Measurements from ENCODE around the gene FAM236C.
"Not testable (repeated sequence)": the region's sequence is repeated elsewhere in the genome, so short reads cannot be mapped to it uniquely, and the experiment has no call there.

FAM236C gene

DNA sequence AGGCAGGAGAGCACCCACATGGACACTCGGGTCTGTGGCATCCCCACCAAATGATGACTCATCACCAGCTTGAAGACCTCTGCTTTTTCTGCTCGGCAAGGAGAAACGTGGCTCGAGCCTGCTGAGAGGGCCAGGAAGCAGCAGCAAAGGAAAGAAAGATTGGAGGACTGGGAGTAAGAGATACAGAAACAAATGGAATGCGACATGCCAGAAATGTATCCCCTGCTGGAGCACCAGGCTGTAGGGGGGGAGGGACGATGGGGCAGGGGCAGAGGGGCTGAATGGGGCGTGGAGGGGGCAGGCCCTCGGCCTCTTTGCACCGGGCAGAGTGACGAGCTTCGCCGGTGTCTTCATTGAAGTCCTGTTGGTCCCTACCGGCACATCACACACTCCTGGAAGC lies at the start of gene FAM236C:
TSS of gene FAM236C (plus strand) at position 301 of the 400 bp plus-strand sequence. CDS start 100 bp downstream, outside the sequence.
- not testable (repeated sequence) for DNase-seq (ENCODE audit: low read depth)

DNA sequence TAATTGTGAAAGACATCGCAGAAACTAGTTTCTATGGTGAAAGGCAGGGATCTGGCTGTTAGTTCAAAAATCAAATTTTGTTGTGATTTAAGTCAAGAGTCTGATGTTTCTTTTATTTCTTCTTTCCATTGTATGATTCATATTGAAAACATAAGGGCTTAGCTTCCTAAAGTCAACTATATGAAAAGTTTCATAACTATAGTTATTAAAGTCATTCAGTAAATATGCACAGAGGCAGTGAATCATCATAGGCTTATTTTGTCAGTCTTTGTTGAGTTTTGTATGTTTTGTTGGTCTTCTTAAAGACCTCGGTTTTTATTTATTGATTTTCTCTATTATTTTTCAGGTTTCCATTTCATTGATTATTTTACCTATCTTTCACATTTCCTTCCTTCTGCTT lies 29.5 kb upstream of the FAM236C start:
- not testable (repeated sequence) for DNase-seq (ENCODE audit: low read depth)

DNA sequence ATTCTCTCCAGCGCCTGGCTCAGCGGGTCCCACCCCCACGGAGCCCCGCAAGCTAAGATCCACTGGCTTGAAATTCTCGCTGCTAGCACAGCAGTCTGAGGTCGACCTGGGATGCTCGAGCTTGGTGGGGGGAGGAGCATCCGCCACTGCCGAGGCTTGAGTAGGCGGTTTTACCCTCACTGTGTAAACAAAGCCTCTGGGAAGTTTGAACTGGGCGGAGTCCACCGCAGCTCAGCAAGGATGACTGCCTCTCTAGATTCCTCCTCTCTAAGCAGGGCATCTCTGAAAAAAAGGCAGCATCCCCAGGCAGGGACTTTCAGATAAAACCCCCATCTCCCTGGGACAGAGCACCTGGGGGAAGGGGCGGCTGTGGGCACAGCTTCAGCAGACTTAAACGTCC lies 22.7 kb upstream of the FAM236C start:
- DNase-seq (ENCODE audit: low read depth), result not testable (repeated sequence)

DNA sequence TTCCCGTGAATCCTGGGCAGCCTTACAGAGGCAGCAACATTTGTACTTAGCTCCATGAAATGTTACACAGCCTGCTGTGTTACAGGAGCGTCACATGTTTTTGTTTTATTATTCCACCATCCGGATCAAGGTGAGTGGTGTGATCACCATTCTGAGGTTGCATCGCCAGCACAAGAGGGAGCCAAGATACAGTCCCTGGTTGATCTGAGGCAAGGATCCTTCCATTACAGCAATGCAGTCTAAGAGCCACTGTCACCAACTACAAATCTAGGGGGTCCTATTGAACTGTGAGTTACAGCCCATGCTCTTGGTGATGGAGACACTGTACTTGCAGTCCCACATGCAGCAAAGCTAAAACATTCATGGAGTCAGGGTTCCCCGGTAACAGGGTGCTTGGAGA lies 3.7 kb downstream of the FAM236C start:
- not testable (repeated sequence) for DNase-seq (ENCODE audit: low read depth)

DNA sequence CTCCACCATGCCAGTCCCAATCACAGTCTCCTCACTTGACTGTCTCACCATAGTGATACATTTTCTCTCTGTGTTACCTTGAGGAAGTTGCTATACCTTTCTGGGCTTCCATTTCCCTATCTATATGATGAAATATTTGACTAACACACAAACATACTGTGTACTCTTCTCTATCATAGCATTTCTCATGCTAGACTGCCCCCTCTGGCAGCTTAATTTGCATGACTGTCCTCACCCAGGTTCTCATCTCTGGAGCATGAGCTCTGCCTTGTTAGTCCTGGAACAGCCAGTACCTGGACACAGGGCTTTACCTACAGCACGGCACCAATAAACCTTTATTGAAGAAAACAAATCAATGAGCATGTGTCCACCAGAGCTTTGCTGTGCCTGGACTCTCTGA lies 19.9 kb downstream of the FAM236C start:
- not testable (repeated sequence) for DNase-seq (ENCODE audit: low read depth)

DNA sequence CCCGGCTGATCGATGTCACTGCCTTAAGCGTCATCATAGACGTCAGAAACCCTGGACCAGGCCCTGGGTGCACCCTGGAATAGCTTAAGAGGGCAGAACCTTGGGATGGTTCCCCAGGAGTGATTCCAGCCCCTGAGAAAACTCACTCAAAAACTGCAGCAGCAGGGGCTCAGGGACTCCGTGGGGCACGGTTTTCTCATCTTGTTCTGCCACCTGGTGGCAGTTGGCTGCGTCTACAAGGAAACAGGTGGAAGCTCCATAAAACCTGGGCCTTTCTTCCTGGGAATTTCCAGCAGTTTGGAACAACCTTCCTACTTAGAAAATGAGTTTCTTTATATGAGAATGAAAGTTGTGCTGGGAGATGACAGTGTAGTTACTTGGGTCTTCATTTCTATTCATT lies 24.0 kb downstream of the FAM236C start:
- not testable (repeated sequence) for DNase-seq (ENCODE audit: low read depth)

DNA sequence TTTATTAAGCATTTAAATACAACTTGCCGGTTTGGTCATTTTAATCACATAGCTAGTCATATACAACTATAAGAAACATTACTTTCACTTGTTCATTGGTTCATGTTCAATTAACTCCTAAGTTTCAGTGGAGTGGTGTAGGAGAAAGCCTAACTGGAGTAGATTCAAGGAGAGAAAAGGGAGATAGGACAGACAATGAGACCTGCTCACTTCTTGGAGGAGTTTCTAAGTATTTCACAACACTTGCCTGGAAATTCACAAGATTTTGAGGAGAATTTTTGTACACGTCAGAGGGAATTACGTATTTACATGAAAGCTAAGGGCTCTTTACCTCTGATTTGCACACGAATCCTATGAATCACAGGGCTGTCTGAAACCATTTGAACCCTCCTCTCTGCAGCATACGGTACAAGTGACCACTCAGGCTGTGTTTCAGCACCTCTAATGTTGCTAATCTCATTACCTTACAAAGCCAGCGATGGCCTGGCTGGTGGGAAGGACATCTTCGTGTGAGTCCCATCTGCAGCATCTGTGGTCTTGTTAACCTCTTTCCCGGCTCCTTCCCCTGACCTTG lies 24.6 kb downstream of the FAM236C start:
- not testable (repeated sequence) for DNase-seq (ENCODE audit: low read depth)

DNA sequence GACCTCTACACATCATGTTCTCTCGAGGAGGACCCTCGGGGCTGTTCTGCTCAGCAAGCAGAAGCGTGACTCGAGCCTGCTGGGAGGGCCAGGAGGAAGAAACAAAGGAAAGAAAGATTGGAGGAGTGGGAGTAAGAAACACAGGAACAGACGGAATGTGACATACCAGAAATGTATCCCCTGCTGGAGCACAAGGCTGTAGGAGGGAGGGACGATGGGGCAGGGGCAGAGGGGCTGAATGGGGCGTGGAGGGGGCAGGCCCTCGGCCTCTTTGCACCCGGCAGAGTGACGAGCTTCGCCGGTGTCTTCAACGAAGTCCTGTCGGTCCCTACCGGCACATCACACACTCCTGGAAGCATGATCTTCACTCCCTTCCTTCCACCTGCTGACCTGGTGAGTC lies 25.5 kb downstream of the FAM236C start, which contains the start of gene FAM236A:
TSS of gene FAM236A (plus strand) at position 301 of the 400 bp plus-strand sequence. CDS start at position 358, 57 bp downstream.
- DNase-seq (ENCODE audit: low read depth), result not testable (repeated sequence)

DNA sequence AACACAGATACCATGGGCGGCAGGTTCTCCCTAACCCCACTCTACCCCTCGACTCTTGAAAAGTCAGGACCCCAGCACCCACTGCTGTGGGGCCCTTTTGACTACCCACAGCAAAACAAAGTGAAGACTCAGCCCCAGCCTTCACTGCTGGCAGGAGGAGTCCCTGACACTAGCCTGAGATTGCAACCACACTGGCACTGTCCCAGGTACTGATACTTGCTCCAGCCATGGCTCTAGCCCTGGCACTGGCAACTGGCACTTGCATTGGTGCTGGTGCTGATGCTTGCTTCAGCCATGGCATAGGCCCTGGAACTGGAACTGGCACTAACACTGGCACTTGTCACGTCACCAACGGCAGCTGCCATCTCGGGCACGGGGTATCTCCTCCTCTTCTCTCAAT lies 29.9 kb downstream of the FAM236C start:
- DNase-seq (ENCODE audit: low read depth), result not testable (repeated sequence)

DNA sequence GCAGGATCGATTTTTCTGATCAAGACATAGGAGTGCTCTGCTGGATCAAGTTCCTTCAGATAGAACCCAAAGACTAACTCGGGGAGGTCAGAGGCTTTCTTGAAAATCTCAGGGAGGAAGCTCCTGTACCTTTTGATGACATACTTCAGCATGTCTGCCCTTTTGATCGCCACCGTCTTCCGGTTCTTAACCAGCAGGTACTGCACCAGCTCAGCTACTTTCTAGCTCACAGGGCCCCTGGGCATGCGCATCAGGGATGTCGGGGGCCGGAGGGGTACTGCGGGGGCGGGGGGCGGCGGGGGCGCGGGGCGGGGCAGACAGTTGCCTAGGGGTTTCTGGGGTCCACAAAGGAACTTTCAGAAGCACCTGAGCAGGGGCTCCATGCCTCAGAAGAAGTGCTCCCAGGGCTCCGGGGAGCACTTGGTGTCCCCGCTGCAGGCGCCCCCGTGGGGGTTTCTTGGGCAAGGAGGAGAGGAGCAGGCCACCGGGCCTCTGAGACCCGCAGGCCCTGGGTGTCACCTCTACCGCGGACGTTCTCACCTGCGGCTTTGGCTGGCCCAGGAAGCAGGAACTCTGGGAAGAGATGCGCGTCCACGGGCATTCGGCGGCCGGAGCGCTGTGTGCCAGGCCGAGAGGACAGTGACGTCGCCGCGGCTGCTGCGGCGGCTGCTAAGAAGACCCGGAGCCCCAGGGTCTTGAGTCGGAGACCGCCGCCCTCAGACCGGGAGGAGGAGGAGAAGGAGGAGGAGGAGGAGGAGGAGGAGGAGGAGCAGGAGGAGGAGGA lies 30.8 kb downstream of the FAM236C start:
- DNase-seq (ENCODE audit: low read depth), result not testable (repeated sequence)

DNA sequence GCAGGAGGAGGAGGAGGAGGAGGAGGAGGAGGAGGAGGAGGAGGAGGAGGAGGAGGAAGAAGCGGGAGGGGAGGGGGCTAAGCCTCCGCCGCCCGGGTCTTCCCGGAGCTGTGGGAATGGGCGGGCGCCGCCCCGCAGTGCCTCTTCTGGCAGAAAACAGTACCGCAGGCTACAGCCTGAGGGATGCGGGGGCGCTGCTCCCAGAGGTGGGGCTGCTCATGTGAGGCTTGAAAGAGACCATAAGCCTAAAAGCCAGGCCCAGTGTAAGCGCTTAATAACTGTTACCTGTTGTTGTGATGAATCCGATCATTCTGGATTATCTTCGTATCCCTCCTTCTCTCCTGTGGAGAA lies 31.4 kb downstream of the FAM236C start, which contains the start of gene DMRTC1:
TSS of gene DMRTC1 (minus strand) at position 19 of the 351 bp plus-strand sequence. CDS start 68,143 bp downstream, outside the sequence.
- not testable (repeated sequence) for DNase-seq (ENCODE audit: low read depth)

DNA sequence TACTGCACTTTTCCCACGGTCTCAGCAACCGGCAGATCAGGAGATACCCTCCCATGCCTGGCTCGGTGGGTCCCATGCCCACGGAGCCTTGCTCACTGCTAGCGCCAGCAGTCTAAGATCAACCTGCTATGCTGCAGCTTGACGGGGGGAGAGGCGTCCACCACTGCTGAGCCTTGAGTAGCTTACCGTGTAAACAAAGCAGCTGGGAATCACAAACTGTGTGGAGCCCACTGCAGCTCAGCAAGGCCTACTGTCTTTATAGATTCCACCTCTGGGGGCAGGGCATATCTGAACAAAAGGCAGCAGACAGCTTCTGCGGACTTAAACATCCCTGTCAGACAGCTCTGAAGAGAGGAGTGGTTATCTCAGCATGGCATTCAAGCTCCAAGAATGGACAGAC lies 47.6 kb downstream of the FAM236C start:
- DNase-seq (ENCODE audit: low read depth), result not testable (repeated sequence)

Measured in stimulated activated CD8-positive, alpha-beta memory T cell treated with anti-CD3 and anti-CD28 coated beads, Interleukin-4, amount 100 ng/mL, for 24 hours (primary cell).